KBM-7 (cell line): ENCODE measurements around the gene CYP2B6.
A peak's percentile ranks its signal among the peaks of the same experiment; 100 is the strongest.
"Not testable (repeated sequence)": the region's sequence is repeated elsewhere in the genome, so short reads cannot be mapped to it uniquely, and the experiment has no call there.

Source experiments
- DNase-seq: peaks from one replicate; pipeline ENCODE4 v3.0.0-alpha.2; 2015
- in situ Hi-C: fragments of 300-500 bp; cut with MboI; formaldehyde crosslinking; loops from 2 replicates; pipeline ENCODE4 v1.14.3; 2020; ENCODE audit warnings: low sequenced_read_pairs, low pct_unique_long_range_greater_than_20kb, mixed read lengths

The CYP2B6 gene

GRCh38 chr19:40990972-40991381, at the start of gene CYP2B6:
Gene CYP2B6, plus strand, starts transcription at chr19:40991282. Its CDS starts 24 bp downstream, at chr19:40991306.
- DNase-seq, result no peak
- in situ Hi-C loops, result no loop called here

GRCh38 chr19:40941481-40942219, 49.4 kb upstream of the CYP2B6 start:
- in situ Hi-C loops, result no loop called here

GRCh38 chr19:40945645-40946044, 45.4 kb upstream of the CYP2B6 start:
- DNase-seq, result no peak
- in situ Hi-C loops, result no loop called here

More at GRCh38 chr19:40941481-40942219, 49.4 kb upstream of the CYP2B6 start:
- no peak for DNase-seq

- in situ Hi-C loops, result no loop called here
- no peak for DNase-seq
These were observed 44.0 kb upstream of the CYP2B6 start for GRCh38 chr19:40947114-40947513.

- in situ Hi-C loops, result no loop called here
- DNase-seq, result no peak
These were observed 43.5 kb upstream of the CYP2B6 start for GRCh38 chr19:40947573-40947972.

GRCh38 chr19:40948580-40949299, 42.3 kb upstream of the CYP2B6 start:
- in situ Hi-C loops, result no loop called here
- DNase-seq, result no peak

GRCh38 chr19:40954573-40954972, 36.5 kb upstream of the CYP2B6 start:
- in situ Hi-C loops, result no loop called here
- DNase-seq, result no peak

- in situ Hi-C loops, result no loop called here
These were observed 31.7 kb upstream of the CYP2B6 start for GRCh38 chr19:40959338-40959737.

GRCh38 chr19:40960062-40960685, 30.9 kb upstream of the CYP2B6 start:
- in situ Hi-C loops, result no loop called here
- no peak for DNase-seq

More at GRCh38 chr19:40959338-40959737, 31.7 kb upstream of the CYP2B6 start:
- no peak for DNase-seq

GRCh38 chr19:40960780-40961179, 30.3 kb upstream of the CYP2B6 start:
- in situ Hi-C loops, result no loop called here
- no peak for DNase-seq

GRCh38 chr19:40962460-40962961, 28.6 kb upstream of the CYP2B6 start:
- in situ Hi-C loops, result no loop called here
- DNase-seq, result no peak

GRCh38 chr19:40964361-40964760, 26.7 kb upstream of the CYP2B6 start:
- DNase-seq, in situ Hi-C loops: not testable (repeated sequence)

- DNase-seq, in situ Hi-C loops: not testable (repeated sequence)
These were observed 25.7 kb upstream of the CYP2B6 start for GRCh38 chr19:40965351-40965750.

- in situ Hi-C loops, DNase-seq: not testable (repeated sequence)
These were observed 24.5 kb upstream of the CYP2B6 start for GRCh38 chr19:40966591-40966990.

GRCh38 chr19:40968065-40968464, 23.0 kb upstream of the CYP2B6 start:
- in situ Hi-C loops, DNase-seq: not testable (repeated sequence)

GRCh38 chr19:40969721-40970120, 21.4 kb upstream of the CYP2B6 start:
- in situ Hi-C loops, result not testable (repeated sequence)

GRCh38 chr19:40970396-40971345, 20.4 kb upstream of the CYP2B6 start:
- DNase-seq, in situ Hi-C loops: not testable (repeated sequence)

More at GRCh38 chr19:40969721-40970120, 21.4 kb upstream of the CYP2B6 start:
- DNase-seq, result not testable (repeated sequence)

- DNase-seq, result peak; percentile 71
These were observed 16.4 kb upstream of the CYP2B6 start for GRCh38 chr19:40974633-40975037.

GRCh38 chr19:40976134-40976533, 14.9 kb upstream of the CYP2B6 start:
- in situ Hi-C loops, result no loop called here

More at GRCh38 chr19:40974633-40975037, 16.4 kb upstream of the CYP2B6 start:
- in situ Hi-C loops, result no loop called here

More at GRCh38 chr19:40976134-40976533, 14.9 kb upstream of the CYP2B6 start:
- no peak for DNase-seq
